Activated CD4-positive, alpha-beta T cell treated with anti-CD3 and anti-CD28 coated beads, Interleukin-10, Interleukin-2, amounts not matched to agents 100 ng/mL and 50 ng/mL, durations not matched to agents 16 hours and 8 hours (primary cell): ENCODE measurements around the gene CHRD.
"Not testable (repeated sequence)": the region's sequence is repeated elsewhere in the genome, so short reads cannot be mapped to it uniquely, and the experiment has no call there.

ENCODE experiments used
- DNase-seq: peaks from one replicate; pipeline ENCODE4 v3.0.0-alpha.2; 2020

The CHRD gene

DNA sequence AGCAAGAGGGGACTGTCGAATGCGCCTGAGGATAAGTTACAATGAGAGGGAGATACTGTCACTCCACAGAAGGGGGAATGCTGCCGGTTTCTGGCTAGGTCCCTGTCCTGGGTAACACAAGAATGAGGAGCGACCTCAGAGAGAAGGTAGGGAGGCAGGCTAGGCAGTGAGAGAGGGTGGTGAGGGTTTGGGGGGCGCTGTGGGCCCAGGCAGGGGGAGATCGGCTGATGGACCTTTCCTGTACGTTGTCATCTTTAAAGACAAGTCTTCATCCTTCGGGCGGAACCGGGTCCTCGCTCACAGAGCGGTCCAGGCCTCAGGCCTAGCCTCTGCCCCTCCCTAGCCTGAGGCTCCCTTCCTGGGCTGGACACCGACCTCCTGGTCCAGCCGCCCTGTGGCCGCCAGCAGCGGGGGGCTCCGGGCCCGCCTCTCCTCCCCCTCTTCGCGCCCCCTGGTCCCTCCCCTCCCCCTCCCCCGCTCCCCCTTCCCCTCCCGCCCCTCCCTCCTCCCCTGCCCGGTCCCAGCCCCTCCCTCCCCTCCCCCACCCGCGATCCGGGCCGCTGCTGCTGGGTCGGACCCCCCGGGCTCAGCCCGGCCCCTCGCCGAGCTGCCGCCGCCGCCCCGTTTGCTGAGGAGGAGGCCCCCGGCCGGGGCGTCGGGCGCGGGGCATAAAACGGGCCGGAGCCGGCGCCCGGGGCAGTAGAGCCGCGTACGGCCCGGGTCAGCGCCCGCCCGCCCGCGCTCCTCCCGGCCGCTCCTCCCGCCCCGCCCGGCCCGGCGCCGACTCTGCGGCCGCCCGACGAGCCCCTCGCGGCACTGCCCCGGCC is at the start of gene CHRD:
Gene CHRD, plus strand, starts transcription at position 697 of the 827 bp plus-strand sequence. CDS start 265 bp downstream, outside the sequence.
- no peak for DNase-seq

DNA sequence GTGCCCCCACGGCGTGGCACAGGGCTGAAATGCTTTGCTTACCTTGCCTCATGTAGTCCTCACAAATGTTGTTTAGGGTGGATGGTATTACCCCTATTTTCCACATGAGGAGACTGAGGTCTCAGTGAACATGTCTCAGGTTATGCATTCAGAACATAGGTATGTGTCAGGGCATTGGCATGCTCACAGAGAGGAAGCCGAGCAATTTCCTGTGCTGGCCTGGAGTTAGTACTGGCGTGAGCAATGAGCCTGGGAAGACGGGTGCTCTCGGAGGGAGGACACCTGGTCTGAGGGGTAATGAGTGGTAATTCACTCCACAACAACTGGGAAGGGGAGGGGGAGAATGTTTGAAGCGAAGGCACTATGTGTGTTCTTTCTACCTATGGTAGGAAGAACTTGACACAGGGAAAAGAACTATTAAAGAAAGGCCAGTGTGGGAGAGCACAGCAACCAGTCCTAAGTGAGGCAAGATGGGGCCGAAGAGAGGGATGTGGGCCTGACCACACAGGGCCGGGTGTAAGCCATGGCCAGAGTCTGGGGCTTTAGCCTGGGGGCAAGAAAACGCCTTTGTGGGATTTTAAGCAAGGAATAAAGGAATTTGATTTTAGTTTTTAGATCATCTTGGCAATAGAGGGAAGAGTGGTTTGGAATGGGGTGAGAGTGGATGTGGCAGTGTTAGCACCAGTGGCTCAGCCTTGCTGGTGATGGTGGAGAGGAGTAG is 47.3 kb upstream of the CHRD start:
- no peak for DNase-seq

DNA sequence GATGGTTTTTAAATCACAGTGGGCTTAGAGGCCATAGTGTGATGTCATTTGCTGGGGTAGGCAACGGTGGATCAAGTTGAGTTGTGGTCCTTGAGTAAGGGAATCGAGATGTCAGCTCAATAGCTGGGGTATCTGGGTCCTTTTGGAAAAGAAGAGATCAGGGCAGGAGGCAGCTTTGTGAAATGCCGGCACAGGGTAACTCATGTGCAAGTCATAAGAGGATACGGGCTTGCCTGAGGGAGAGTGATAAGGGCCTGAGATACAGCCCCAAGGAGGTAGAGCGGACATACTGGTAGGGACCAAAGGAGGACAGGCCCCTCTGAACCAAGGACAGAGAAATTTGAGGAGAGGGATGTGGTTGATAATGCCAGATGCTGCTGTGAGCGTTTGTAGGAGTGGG is 46.7 kb upstream of the CHRD start:
- no peak for DNase-seq

DNA sequence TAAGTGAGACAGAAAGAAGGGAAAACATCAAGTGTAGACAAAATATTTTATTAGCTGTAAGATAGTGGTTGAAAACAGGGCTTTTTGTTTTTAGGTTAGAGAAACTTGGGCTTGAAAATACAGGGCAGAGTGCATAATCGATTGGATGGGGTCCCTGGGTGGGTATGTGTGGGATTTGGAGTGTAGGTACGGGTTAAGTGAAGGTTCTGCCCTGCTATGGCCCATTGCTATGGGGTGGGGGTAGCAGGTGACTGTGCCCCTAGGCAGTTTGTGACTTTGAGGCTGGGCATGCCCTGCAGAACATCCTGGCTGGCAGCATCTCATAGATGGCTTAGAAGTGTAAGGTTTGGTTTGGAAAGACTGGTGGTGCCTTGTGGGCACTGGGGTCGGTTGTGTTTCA is 46.2 kb upstream of the CHRD start:
- no peak for DNase-seq

DNA sequence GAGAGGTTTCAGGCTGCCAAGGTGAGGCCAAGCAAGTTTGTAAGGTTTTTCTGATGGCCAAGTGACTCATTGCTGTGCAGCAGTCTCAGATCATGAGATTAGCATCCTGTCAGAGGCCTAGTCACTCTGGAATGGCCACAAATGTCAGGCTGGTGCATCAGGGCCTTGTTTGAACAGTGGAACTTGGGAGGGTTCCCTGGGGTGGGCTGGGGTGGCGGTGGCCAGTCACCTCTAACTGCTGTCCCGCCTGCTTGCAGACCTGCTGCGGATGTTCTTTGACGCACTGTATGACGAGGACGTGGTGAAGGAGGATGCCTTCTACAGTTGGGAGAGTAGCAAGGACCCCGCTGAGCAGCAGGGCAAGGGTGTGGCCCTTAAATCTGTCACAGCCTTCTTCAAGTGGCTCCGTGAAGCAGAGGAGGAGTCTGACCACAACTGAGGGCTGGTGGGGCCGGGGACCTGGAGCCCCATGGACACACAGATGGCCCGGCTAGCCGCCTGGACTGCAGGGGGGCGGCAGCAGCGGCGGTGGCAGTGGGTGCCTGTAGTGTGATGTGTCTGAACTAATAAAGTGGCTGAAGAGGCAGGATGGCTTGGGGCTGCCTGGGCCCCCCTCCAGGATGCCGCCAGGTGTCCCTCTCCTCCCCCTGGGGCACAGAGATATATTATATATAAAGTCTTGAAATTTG is 45.2 kb upstream of the CHRD start:
- peak; percentile 61 for DNase-seq

DNA sequence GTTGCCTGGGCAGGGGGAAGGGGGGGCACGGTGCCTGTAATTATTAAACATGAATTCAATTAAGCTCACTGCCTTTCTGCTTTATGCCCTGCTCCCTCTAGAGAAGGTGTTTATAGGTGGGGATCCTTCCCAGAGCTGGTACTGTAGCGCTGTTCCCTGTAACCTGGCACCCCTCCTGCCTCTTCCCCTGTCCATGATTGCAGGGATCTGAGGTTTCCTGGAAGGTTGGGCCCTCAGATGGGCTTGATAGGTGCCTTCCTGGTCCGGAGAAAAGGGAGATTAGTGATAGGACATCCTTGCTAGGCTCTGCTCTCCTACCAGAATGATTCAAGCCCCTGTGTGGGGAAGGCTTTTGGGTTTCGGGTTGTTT is 44.6 kb upstream of the CHRD start:
- DNase-seq = no peak

DNA sequence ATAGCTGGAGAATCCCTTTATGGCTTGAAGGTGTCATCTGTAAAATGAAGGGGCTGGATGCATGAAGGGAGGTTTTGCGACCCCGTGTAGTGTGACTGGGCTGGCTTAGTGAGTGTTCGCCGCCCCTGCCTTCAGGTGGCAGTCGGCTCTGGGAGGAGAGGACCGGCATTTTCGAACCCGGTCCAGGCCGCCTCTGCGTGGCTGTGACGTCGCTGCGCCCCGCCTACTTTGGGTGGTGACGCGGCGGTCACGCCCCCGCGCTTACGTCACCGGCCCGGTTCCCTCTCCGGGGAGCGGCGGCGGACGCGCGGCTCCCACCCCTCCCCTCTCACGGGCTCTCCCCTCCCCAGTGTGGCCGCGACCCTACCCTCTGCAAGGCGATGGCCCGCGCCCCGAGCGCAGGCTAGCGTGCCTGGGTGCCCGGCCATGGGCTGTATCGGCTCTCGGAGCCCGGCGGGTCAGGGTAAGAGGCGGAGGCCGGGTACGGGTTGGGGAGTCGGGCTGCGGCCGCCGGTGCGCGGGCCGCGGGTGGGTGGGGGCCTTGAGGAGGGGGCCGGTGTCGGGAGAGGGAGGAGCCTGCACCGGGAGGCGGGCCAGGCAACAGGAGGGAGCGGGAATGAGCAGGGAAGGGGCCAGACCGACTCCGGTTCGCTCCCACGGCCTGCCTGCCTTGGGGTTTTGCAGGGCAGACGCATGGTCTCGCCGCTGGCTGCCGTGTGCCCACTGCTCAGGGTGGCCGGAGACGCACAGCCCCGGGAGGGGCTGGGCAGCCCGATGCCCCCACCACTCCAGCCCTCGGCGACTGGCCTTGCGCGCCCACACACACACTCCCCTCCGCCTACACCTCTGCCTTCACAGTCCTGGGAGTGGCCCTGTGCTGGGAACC is 44.0 kb upstream of the CHRD start:
- DNase-seq = peak; percentile 89

DNA sequence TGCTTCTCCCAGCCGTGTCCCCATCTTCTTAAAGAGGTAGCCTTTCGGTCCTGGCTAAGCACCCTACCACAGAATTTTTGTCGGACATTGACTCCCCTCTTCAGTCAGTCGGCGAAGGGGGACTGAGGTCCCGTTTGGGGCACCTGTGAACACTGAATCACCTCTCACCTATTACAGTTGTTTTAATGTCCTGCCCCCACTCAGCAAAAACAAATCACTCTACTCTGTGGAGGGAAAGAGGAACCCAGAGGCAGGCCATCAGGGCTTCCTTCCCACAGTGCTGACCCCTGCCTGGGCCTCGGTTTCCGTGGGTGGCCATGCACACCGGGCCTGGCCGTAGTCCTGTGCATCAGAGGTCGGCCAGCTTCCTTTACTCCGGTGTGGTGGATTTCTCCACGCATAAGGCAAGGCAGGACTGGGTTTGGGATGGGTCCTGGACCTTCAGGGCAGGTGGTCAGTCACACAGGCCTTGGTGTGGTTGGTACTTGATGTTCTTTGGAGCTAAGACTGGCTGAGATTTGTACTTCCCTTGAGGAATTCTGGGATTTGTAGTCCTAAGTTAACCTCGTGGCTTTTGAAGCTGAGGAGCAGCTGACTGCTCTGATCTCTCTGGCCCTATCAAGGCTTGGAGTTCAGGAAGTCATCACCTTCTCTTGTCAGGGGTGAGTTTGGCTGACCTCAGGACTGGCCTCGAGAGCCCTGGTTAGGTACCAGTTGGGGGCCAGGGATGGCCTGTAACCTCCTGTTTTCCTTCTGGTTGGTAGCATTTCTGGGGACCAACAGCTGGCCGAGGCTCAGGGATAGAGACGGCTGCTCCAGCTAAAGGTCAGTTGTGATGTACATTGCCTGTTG is 43.1 kb upstream of the CHRD start:
- DNase-seq = no peak

DNA sequence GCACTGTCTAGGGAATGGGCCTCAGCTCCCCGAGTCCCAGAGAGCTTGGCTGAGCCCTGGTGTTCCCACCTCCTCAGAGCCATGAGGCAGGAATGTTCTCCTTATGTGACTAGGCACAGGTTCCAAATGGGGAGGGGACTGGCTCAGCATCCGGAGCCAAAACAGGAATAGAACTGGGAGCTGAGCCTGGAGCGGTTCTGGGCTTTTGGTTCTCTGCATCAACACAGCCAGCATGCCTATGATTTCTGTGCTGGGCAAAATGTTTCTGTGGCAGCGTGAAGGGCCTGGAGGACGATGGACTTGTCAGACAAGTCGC is 42.5 kb upstream of the CHRD start, which contains the start of gene FAM131A:
Gene FAM131A, plus strand, starts transcription at position 202 of the 316 bp plus-strand sequence. Its CDS starts 31 bp downstream, at position 233.
- no peak for DNase-seq

DNA sequence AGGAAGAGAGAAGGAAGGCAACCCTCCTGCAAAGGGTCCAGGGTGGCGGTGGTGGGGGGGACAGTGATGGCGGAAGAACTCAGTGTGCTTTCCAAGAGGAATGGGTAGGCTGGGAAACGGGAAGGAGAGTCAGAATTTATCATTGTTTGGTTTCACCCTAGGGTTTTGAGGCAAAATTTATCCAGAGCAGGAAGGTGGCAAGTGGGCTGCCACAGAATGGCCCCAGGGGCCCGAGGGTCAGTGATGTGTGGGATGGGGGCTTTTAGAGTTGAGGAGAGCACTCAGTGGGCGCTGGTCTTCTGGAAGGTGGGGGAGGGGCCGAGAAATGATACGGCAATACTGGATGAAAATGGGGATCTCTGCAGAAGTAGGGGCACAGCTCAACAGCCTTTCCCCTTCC is 41.9 kb upstream of the CHRD start:
- DNase-seq = no peak

DNA sequence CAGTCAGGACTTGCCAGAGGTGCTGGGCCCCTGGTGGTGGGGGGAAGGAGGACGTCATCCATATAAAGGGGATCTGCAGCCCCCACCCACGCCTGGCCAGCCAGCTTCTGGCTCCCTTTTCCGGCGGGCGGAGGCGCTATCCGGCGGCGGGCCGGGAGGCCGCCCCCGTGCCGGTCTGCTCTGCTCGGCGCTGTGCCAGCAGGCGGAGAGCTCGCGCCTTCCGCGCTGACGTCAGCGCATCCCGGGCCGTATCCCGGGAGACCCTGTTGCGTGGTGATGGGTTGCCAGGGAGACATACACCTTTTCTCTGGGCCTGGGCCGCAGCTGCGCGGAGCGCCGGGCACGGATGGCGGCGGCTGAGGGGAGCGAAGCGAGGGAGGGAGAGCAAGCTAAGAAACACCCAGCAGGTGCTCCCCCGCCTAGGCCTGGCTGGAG is 41.3 kb upstream of the CHRD start:
- DNase-seq = no peak

DNA sequence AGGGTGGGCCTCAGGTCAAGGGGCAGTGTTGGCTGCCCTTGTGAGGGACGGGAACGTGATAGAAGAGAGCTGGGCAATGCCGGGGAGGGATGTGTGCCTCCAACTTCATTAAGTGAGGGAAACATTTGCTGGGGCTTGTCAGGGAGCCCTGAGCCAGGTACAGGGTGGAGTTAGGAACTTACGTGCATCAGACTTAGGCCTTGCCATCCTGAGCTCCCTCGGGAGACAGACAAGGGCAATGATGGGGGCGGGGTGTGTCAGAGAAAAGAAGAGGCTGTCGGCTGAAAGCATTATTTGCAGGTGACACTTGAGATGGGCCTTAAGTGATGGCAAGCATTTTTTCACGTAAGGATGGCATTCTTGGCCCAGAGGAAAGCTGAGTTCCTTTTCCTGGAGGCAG is 40.9 kb upstream of the CHRD start:
- no peak for DNase-seq

DNA sequence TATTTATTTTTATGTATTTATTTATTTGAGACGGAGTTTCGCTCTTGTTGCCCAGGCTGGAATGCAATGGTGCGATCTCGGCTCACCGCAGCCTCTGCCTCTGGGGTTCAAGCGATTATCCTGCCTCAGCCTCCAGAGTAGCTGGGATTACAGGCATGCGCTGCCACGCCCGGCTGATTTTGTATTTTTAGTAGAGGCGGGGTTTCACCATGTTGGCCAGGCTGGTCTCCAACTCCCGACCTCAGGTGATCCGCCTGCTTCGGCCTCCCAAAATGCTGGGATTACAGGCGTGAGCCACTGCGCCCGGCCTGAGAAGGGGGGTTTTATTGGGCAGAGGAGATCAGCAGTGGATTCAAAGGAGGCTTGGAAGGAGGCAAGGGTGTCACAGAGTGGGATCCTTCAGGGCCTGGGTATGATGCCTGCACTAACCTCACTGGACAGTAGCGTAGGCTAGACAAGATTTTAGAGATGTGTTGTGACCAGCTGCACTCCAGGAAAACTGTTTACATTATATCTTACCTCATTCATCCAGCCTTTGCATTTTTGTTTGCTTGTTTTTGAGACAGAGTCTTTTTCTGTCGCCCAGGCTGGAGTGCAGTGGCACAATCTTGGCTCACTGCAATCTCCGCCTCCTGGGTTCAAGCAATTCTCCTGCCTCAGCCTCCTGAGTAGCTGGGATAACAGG is 40.3 kb upstream of the CHRD start:
- not testable (repeated sequence) for DNase-seq

DNA sequence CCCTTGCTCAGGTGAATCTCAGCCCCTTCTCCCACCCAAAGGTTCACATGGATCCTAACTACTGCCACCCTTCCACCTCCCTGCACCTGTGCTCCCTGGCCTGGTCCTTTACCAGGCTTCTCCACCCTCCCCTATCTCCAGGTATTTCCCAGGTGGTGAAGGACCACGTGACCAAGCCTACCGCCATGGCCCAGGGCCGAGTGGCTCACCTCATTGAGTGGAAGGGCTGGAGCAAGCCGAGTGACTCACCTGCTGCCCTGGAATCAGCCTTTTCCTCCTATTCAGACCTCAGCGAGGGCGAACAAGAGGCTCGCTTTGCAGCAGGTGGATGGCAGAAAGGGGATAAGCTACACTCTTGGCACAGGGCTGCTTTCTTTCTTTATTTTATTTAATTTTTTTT is 37.9 kb upstream of the CHRD start:
- no peak for DNase-seq

DNA sequence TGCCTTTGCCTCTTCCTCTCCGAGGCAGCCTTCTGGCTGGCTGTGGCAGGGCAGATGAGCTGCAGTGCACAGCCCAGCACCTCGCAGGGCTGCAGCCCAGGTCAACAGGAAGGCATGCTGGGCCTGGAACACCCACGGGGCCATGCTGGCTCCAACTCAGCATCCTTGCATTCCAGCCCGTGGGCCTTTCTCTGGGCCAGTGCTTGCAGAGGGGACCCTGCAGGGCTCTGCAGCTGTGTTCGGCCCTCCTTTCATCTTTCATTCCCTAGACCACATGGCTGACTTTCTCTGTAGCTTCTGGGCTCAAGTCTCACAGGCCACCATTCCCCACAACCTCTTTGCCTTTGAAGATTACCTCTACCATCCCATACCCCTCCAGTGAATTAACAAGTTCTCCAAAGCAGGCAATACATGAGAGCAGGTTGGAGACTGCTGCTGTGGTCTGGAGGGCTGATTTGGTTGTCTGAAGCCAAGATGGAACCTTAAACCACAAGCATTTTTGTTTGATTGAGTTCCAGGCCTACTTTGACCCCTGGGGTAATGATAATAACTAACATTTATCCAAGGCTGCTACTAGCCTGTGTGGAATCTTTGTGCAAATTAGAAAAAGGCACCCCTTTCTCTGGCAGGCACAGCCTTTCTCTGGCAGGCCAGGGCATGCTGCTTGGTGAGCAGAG is 36.5 kb upstream of the CHRD start:
- DNase-seq = no peak

DNA sequence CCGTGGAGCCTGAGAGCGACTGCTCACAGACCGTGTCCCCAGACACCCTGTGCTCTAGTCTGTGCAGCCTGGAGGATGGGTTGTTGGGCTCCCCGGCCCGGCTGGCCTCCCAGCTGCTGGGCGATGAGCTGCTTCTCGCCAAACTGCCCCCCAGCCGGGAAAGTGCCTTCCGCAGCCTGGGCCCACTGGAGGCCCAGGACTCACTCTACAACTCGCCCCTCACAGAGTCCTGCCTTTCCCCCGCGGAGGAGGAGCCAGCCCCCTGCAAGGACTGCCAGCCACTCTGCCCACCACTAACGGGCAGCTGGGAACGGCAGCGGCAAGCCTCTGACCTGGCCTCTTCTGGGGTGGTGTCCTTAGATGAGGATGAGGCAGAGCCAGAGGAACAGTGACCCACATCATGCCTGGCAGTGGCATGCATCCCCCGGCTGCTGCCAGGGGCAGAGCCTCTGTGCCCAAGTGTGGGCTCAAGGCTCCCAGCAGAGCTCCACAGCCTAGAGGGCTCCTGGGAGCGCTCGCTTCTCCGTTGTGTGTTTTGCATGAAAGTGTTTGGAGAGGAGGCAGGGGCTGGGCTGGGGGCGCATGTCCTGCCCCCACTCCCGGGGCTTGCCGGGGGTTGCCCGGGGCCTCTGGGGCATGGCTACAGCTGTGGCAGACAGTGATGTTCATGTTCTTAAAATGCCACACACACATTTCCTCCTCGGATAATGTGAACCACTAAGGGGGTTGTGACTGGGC is 35.1 kb upstream of the CHRD start:
- DNase-seq = no peak

DNA sequence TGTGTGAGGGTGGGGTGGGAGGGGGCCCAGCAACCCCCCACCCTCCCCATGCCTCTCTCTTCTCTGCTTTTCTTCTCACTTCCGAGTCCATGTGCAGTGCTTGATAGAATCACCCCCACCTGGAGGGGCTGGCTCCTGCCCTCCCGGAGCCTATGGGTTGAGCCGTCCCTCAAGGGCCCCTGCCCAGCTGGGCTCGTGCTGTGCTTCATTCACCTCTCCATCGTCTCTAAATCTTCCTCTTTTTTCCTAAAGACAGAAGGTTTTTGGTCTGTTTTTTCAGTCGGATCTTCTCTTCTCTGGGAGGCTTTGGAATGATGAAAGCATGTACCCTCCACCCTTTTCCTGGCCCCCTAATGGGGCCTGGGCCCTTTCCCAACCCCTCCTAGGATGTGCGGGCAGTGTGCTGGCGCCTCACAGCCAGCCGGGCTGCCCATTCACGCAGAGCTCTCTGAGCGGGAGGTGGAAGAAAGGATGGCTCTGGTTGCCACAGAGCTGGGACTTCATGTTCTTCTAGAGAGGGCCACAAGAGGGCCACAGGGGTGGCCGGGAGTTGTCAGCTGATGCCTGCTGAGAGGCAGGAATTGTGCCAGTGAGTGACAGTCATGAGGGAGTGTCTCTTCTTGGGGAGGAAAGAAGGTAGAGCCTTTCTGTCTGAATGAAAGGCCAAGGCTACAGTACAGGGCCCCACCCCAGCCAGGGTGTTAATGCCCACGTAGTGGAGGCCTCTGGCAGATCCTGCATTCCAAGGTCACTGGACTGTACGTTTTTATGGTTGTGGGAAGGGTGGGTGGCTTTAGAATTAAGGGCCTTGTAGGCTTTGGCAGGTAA is 34.3 kb upstream of the CHRD start:
- peak; percentile 22 for DNase-seq

DNA sequence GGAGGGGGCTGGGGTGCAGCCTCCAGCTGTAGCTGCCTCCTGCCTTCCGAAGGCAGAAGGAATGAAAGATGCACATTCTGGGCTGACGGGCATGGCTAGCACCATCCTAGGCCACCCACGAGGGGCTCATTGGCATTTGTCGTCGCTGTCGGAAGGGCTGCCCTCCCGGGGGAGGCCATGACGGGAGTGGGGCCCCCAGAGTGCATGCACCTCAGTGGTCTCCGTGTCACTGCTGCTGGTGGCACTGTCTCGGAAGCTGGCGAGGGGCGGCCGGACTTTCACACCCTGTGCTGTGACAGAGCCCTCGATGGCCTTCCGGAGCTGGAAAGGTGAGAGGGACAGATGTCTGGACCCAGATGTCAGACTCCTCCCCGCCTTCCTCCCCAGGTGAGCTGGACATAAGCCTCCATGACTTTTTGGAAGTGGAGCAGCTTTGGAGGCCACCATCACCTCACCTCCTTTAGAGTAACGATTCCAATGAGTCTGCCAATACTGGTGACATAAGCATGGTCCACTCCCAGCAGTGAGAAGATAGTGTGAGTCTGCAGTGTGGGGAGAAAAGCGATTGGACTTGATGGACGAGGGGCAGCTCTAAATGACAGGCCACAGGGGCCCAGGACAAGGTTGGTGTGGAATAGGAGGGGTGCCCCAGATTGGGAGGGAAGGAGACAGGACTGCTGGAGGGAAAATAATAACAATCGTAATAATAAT is 33.2 kb upstream of the CHRD start:
- DNase-seq = no peak
